Natural killer cell (primary cell): Measurements from ENCODE around the gene CTAGE4. TPM values are rescaled to one million over a fixed set of nuclear protein-coding genes. Genes with fewer than 3 reads are reported as not detected.
A peak's percentile ranks its signal among the peaks of the same experiment; 100 is the strongest.
"Not testable (repeated sequence)": the region's sequence is repeated elsewhere in the genome, so short reads cannot be mapped to it uniquely, and the experiment has no call there.

Experiments
- ATAC-seq, 3 donors: fragments of 150-1000 bp in 2 of 3; fragments of 200-7000 bp in 1 of 3; cut with Tn5 transposase; 1 replicate in 1 of 3; 2 replicates in 2 of 3; pipeline ENCODE4 v1.10.0; 2021; ENCODE audit warnings: mild to moderate bottlenecking in 2 of 3, moderate library complexity in 2 of 3
- DNase-seq, 2 donors: peaks; one replicate each; pipeline versions ENCODE4 v3.0.0 to v3.0.0-alpha.2; 2013 to 2021; ENCODE audit warnings: mixed read lengths in 1 of 2
- H3K27ac ChIP-seq: one replicate; pipeline ENCODE4 v1.5.1; 2013; ENCODE audit warnings: mild to moderate bottlenecking, low read length
- H3K27me3 ChIP-seq: one replicate; pipeline ENCODE4 v1.6.1; 2013; ENCODE audit warnings: low read length; ENCODE audit not compliant: control insufficient read depth, insufficient read depth
- H3K36me3 ChIP-seq: one replicate; pipeline ENCODE4 v1.6.1; 2013; ENCODE audit warnings: low read length; ENCODE audit not compliant: control insufficient read depth, insufficient read depth
- H3K4me1 ChIP-seq: one replicate; pipeline ENCODE4 v1.6.1; 2013; ENCODE audit warnings: low read length; ENCODE audit not compliant: control insufficient read depth, insufficient read depth
- H3K4me3 ChIP-seq: one replicate; pipeline ENCODE4 v1.5.1; 2013; ENCODE audit warnings: low read length
- H3K9me3 ChIP-seq: one replicate; pipeline ENCODE4 v1.6.1; 2013; ENCODE audit warnings: low read length; ENCODE audit not compliant: control insufficient read depth, insufficient read depth
- H3K27ac Mint-ChIP-seq, 2 donors: one replicate each; pipeline ENCODE4 v1.8.0; 2022; ENCODE audit warnings: mild to moderate bottlenecking in 2 of 2, mixed read lengths in 2 of 2, moderate library complexity in 1 of 2
- H3K27me3 Mint-ChIP-seq, 2 donors: one replicate each; pipeline ENCODE4 v1.8.0; 2022; ENCODE audit warnings: low read depth in 2 of 2, mixed read lengths in 2 of 2
- H3K36me3 Mint-ChIP-seq: one replicate; pipeline ENCODE4 v1.8.0; 2022; ENCODE audit warnings: mixed read lengths
- H3K4me1 Mint-ChIP-seq, 2 donors: one replicate each; pipeline ENCODE4 v1.8.0; 2022; ENCODE audit warnings: mixed read lengths in 2 of 2
- H3K4me3 Mint-ChIP-seq: one replicate; pipeline ENCODE4 v1.8.0; 2022; ENCODE audit warnings: mild to moderate bottlenecking, moderate library complexity, mixed read lengths
- H3K9me3 Mint-ChIP-seq, 2 donors: one replicate each; pipeline ENCODE4 v1.8.0; 2022; ENCODE audit warnings: mixed read lengths in 2 of 2
- WGBS: methylation state at CpG from one replicate; pipeline ENCODE4 v1.1.7; 2013; ENCODE audit warnings: missing lambda C conversion rate; ENCODE audit not compliant: insufficient coverage; 5-methylcytosine and 5-hydroxymethylcytosine counted together
- intact Hi-C: fragments of 100-400 bp; cut with micrococcal nuclease; formaldehyde crosslinking; loops from one replicate; pipeline ENCODE4 v1.14.2; 2022
- total RNA-seq, 4 donors: library from RNA; stranded (reverse); fragments of 120-200 nt in 1 of 4; gene quantifications; one replicate each; pipeline versions ENCODE4 v1.2.3 to v1.2.4, GENCODE V29; 2013 to 2022

Gene CTAGE4
- total RNA-seq, 3 donors from 2014 or later (not counting 1 experiment from before 2014, with no cell fraction given) = 0.33 to 0.40 TPM; not detected in 1

GRCh38 chr7:144194453-144194852, 11.2 kb downstream of the CTAGE4 start:
- H3K27me3 ChIP-seq, H3K4me1 Mint-ChIP-seq, H3K27ac ChIP-seq, H3K36me3 Mint-ChIP-seq, H3K36me3 ChIP-seq, H3K4me1 ChIP-seq, H3K27ac Mint-ChIP-seq, H3K9me3 Mint-ChIP-seq, H3K27me3 Mint-ChIP-seq, H3K4me3 Mint-ChIP-seq, DNase-seq, H3K4me3 ChIP-seq, intact Hi-C loops, H3K9me3 ChIP-seq, ATAC-seq: not testable (repeated sequence)
- no CpG with 5 or more reads among the region's 6 CpGs for WGBS

- H3K27ac Mint-ChIP-seq, H3K27ac ChIP-seq, H3K27me3 Mint-ChIP-seq, intact Hi-C loops, H3K4me3 ChIP-seq, H3K9me3 ChIP-seq, H3K36me3 Mint-ChIP-seq, DNase-seq, H3K36me3 ChIP-seq, H3K27me3 ChIP-seq, H3K4me1 Mint-ChIP-seq, H3K4me1 ChIP-seq, H3K9me3 Mint-ChIP-seq: not testable (repeated sequence)
- WGBS = no CpG with 5 or more reads among the region's 51 CpGs
- H3K4me3 Mint-ChIP-seq = peak within 1 kb of the TSS; percentile 73
- ATAC-seq = peak; percentile 33 to 57 (median 42)
Observed at GRCh38 chr7:144195212-144195872, 12.1 kb downstream of the CTAGE4 start, which contains the start of gene ARHGEF35. Gene ARHGEF35 (minus strand): TSS chr7:144195833. CDS start chr7:144188383, 7,450 bp downstream.

GRCh38 chr7:144198934-144199333, 15.7 kb downstream of the CTAGE4 start:
- H3K4me1 ChIP-seq, H3K9me3 ChIP-seq, H3K4me3 Mint-ChIP-seq, H3K27ac Mint-ChIP-seq, H3K36me3 ChIP-seq, H3K4me1 Mint-ChIP-seq, H3K27ac ChIP-seq, H3K4me3 ChIP-seq, H3K36me3 Mint-ChIP-seq, intact Hi-C loops, ATAC-seq, H3K9me3 Mint-ChIP-seq, H3K27me3 ChIP-seq, H3K27me3 Mint-ChIP-seq, DNase-seq: not testable (repeated sequence)
- WGBS = 0% methylated on average over 1 of the region's 4 CpGs

- H3K27ac Mint-ChIP-seq, H3K4me1 ChIP-seq, H3K36me3 ChIP-seq, ATAC-seq, intact Hi-C loops, H3K36me3 Mint-ChIP-seq, H3K9me3 Mint-ChIP-seq, H3K4me1 Mint-ChIP-seq, H3K27me3 ChIP-seq, H3K4me3 ChIP-seq, H3K27ac ChIP-seq, H3K27me3 Mint-ChIP-seq, H3K4me3 Mint-ChIP-seq, H3K9me3 ChIP-seq, DNase-seq: not testable (repeated sequence)
- no CpG with 5 or more reads among the region's 1 CpG for WGBS
Observed at GRCh38 chr7:144201978-144202377, 18.7 kb downstream of the CTAGE4 start.

GRCh38 chr7:144203086-144203485, 19.8 kb downstream of the CTAGE4 start:
- H3K36me3 ChIP-seq, ATAC-seq, H3K27ac ChIP-seq, intact Hi-C loops, H3K4me1 ChIP-seq, H3K9me3 Mint-ChIP-seq, H3K4me1 Mint-ChIP-seq, H3K27me3 Mint-ChIP-seq, H3K27me3 ChIP-seq, H3K4me3 ChIP-seq, H3K27ac Mint-ChIP-seq, H3K36me3 Mint-ChIP-seq, DNase-seq, H3K9me3 ChIP-seq, H3K4me3 Mint-ChIP-seq: not testable (repeated sequence)
- WGBS = no CpG with 5 or more reads among the region's 3 CpGs

- H3K4me3 Mint-ChIP-seq, H3K27ac Mint-ChIP-seq, H3K27me3 ChIP-seq, H3K4me1 Mint-ChIP-seq, H3K9me3 ChIP-seq, H3K4me3 ChIP-seq, ATAC-seq, H3K27me3 Mint-ChIP-seq, H3K36me3 Mint-ChIP-seq, intact Hi-C loops, H3K27ac ChIP-seq, H3K4me1 ChIP-seq, DNase-seq, H3K9me3 Mint-ChIP-seq, H3K36me3 ChIP-seq: not testable (repeated sequence)
- WGBS = no CpG with 5 or more reads among the region's 5 CpGs
Observed at GRCh38 chr7:144205306-144205705, 22.0 kb downstream of the CTAGE4 start.

- H3K4me3 Mint-ChIP-seq, H3K9me3 ChIP-seq, H3K4me3 ChIP-seq, H3K27ac ChIP-seq, DNase-seq, H3K4me1 Mint-ChIP-seq, H3K36me3 Mint-ChIP-seq, H3K27me3 ChIP-seq, H3K9me3 Mint-ChIP-seq, ATAC-seq, H3K36me3 ChIP-seq, H3K27ac Mint-ChIP-seq, H3K4me1 ChIP-seq, intact Hi-C loops, H3K27me3 Mint-ChIP-seq: not testable (repeated sequence)
Observed at GRCh38 chr7:144217200-144217599, 33.9 kb downstream of the CTAGE4 start.

- H3K27ac ChIP-seq, H3K36me3 ChIP-seq, H3K36me3 Mint-ChIP-seq, H3K27ac Mint-ChIP-seq, intact Hi-C loops, DNase-seq, H3K4me3 Mint-ChIP-seq, H3K4me1 Mint-ChIP-seq, H3K27me3 ChIP-seq, H3K9me3 ChIP-seq, H3K4me1 ChIP-seq, H3K27me3 Mint-ChIP-seq, H3K4me3 ChIP-seq, H3K9me3 Mint-ChIP-seq, ATAC-seq: not testable (repeated sequence)
- WGBS = no CpG with 5 or more reads among the region's 1 CpG
Observed at GRCh38 chr7:144218581-144218980, 35.3 kb downstream of the CTAGE4 start.
